NCI-H2227 (cell line): ENCODE data around the gene TCEANC2.

Source experiments
- DNase-seq: peaks from one replicate; lab custom pipeline; 2025; ENCODE audit not compliant: unreplicated experiment; lab: John Stamatoyannopoulos, UW

The TCEANC2 gene

DNA sequence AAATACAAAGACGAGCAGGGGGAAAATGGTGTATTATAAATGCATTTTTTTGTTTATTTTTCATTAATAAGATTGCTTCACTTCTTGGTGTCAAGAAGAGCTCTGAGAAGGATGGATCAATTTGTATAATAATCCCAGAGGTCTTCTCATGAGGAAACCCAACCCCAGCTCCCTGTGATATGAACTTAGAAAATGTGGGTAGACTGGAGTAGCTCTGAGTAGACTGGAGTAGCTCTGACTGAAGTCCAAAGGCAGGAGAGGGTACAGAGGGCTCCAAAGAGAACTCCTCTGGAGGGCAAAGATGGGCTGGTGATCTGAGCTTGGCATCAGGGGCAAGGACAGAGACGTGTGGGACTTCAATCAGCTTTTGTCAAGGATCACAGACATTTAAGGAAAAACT, 78.0 kb downstream of the TCEANC2 start:
- DNase-seq, result no peak

DNA sequence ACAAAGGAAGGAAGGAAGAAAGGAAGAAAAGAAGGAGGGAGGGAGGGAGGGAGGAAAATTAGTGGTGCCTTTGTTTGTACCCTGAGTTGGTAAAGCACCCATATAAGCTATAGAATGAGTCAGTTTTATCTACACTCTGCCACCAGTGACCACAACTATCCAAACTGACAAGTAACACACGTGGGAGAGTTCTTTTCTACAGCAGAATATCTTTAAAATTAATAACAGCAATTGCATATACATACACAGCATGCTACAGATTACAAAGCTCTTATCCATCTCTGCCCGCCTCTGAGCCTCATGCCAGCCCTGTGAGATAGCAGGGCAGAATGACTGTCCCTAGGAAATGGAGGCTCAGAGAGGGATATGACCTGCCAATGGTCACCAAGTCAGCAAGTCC, 79.1 kb downstream of the TCEANC2 start:
- DNase-seq, result no peak

DNA sequence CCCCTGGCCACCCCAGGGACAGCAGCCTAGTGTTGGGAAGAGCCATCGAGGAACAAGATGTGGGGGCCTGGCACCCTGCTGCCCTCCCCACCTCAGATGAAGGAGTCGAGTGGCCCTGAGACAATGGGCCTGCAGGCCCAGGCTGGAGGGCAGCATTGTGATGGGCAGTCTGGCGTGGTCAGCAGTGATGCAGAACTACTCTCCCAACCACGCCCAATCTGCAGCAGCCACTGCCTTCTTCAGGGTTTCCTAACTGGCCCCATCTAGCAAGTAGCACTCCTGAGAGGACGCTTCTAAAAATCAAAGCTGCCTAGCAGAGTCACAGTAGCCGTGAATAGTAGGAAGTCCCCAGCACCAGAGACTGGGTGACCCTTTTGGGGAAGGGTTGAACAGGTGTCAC, 80.9 kb downstream of the TCEANC2 start:
- no peak for DNase-seq

DNA sequence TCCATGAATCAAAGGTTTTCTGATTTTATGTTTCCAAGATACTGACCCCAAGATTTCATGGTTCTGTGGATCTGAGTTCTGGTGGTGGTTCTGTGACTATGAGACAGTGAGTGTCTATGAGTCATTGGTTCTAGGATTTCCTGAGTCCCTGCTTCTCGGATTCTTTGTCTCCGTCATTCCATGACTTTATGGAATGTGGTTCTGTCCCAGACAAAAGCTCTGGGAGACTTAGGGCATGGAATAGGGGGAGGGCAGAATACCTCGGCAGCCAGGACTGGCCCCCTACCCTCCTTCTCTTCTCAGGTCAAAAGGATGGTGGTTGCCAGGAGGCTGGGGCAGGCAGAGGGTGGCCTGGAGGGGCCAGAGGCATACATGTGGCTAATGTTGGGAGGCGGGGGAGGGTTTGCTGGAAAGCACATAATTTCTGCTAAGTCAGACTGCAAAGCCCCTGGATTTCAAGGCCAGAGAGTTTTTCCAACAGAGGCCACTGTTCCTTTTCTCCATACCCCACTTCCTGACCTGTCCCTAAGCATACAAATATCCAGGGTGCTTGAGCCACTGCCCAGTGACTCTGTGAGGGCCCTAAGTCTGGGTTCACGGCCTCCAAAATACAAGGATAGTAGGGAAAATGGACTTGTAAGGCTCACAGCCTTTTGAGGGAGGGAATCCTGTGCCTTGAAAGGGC, 82.2 kb downstream of the TCEANC2 start:
- no peak for DNase-seq

DNA sequence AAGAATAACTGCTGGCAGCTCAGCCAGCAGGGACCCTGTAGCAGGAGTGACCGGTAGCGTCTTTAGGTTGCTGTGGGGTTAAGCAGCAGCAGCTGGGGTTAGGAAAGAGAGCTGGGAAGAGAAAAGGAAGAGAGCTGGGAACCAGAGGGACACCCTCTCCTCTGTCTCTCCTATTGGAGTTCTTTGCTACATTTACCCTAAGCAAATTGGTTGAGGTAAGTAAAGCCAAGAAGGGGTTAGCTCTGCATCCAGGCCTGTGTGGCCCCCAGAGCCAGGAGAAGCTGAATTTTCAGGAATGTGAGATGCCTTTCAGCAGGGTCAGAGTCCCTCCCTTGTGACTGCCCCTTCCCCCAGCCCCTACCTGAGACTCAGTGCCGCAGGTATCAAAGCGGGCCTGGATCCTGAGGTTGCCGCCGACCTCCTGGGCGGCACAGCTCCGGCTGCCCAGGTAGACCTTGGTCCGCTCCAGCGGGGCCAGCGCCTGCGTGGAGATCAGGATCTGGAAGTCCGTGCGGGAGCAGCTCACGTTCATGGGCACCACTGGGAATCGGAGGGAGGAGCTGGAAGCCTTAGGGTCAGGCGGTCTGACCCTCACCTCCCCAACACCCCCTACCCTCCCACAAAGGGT, 83.0 kb downstream of the TCEANC2 start:
- DNase-seq, result no peak

DNA sequence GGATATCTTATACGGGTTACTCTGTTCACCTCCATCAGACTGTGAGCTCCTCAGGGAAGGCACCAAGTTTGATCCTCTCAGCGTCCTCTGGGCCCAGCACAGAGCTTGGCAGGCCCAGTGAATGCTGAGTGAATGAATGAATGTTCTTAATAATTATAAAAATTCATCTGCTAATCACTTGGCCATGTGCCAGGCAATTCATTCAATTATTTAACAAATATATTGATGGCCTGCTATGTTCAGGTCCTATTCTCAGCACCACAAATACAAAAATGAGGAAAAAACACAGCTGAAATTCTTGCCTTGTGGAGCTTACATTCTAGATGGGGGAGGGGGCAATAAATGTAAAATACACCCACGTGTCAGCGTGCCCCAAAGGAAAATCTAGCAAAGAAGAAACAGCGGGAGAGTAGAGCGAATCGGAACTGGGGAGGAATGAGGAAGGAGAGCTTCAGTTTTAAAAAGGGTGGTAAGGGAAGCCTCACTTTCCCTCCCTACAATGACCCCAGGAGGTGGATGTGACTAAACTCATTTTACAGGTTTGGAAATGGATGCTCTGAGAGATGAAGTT, 83.6 kb downstream of the TCEANC2 start:
- DNase-seq, result no peak

DNA sequence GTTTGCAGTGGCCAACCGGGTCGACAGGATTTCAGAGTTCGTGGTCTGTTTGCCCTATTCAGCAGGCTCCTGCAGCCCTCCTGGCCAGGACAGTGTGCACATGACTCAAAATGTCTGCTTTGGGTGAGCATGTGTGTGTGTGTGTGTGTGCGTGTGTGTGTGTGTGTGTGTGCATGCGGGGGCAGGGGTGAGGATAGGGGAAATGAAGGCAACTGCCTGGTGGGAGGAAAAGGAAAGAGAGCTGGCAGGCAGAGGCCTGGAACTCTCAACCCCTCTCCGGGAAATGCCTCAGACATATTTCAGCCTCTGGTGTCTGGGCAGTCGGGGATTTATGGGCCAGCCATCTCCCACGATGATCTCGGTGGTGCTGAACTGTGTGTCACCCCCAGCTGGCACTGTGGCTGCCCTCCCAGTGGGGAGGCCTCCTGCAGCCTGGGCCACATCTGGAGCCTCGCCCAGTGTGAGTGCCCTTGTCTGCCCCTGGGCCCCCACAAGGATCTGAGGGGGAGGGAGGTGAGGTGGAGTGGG, 84.2 kb downstream of the TCEANC2 start:
- no peak for DNase-seq

DNA sequence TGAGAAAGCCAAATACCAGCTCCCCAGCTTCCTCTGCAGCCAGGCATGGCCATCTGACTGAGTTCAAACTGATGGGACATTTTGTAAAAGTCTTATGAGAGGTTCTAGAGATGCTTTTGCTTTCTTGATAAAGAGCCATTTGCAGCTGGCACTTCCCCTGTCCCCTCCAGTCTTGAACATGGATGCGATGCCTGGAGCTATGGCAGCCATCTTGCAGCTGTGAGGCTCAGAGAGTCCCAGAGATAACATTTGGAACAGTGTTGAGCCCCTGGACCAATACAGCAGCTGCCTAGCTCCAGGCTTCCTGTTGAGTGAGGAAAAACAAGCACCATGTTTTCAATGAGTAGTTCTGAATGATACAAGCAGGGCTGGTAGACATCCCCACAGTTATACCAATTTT, 85.6 kb downstream of the TCEANC2 start:
- DNase-seq, result no peak

DNA sequence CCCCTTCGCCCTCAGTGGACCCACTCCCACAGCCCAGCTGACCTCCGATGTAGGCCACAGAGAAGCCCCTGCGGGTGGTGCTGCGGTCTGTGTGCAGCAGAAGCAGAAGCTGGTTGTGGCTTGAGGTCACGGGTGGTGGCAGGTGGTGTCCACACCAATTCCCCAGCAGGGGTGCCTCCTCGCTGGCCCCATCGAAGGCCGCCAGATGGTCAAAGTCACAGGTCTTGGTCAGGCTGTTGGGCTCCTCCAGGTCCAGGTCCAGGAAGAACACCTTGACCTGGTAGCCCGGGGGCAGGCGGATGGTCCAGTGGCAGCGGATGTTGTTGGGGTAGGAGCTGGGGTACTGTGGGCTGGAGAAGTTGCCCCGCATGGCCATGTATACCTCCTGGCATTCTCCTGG, 86.3 kb downstream of the TCEANC2 start:
- no peak for DNase-seq

DNA sequence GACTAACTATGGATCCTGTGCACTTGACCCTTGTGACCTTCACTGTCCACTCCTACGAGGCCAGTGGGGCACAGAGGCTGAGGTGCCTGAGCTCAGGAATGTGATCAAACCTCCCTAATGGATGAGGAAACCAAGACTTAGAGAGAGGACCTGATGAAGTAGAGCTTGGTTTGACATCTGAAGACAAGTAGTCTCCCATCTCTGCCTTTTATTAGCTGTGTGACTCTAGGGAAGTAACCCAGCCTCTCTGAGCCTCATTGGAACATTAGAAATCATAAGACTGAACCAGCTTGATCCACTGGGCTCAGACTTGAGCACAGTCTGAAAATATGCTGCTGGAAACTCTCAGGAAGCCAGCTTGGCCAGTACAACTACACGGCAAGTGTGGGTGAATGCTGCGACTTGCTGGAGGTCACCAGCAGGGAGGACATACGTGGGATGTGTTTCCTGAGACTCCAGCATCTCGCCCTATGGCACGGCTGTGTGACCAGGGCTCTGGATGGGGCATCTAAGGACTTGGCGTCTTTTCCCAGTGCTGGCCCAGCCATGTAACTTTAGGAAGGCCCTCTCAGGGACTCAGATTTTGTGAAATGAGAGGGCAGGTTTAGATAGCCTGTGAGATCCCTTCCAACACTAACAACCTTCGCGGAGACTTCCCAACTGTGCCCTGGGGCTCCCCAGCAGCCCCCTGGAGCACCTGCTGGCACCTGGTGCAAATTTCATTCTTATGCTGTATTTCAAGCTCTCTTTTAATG, 88.9 kb downstream of the TCEANC2 start:
- DNase-seq, result no peak

DNA sequence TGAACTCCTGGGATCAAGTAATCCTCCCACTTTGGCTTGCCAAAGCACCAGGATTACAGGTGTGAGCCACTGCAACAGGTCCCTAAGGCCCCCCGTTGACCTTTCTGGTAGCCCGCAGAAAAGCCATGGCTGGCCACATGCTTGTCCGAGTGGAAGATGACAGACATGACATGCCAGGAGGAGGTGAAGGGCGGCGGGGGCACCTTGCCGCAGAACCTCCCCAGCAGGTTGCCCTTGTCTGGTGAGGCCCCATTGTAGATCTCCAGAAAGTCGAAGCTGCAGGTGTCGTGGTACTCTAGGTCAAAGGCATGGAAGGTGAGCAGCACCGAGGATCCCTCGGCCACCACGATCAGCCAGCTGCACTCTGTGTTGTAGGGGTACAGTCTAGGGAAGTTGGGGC, 91.0 kb downstream of the TCEANC2 start:
- no peak for DNase-seq

DNA sequence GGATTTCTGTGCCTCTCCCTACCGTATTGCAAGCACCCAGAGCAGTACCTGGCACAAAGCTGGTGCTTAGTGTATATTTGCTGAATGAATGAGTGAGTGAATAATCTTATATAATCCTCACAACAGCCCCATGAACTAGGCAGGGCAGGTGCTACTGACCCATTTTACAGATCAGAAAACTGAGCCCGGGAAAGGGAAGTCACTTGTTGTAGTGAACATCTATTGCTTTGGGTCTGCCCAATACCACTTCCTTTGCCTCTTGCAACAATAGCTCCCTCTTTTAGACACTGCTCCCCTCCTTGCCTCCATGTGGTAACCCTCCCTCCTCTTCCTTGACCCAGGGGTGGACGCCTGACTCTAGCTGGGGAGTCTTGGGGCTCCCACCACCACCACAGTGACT, 96.3 kb downstream of the TCEANC2 start:
- DNase-seq, result no peak

DNA sequence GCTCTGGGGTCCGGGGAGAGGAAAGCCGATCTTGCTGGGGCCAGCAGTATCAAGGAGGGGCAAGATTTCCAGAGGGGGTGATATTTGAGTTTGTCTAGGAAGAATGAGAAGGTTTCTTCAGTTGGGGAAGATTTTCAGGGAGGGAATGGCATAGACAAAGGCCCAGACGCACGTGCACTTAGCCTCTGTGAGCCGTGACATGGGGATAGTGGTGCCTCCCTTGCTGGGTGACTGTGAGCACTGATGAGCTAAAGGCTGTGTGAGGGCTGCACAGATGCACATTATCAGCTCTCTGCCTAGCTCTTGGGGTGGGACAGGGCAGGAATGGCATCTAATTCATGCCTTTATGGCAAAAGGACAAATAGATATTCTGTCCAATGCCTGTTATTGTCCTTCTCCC, 97.6 kb downstream of the TCEANC2 start:
- no peak for DNase-seq

DNA sequence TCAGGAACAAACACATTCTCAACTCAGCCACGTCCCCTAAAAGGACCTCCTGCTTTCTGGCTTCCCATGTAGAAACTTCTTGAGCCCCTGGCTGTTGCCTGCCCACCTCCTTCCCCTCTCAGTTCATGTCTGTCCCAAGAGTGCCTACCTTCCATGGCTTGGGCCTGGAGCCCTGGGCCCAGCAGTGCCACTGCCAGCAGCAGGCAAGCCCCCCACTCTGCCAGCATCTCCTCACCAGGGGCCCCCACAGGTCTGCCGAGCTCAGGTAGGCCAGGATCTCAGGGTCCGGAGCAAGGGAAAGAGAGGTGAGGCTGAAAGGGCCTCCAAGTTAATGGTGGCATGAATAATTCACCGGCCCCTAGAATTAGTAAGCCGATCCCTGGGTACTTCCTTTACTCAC, 99.3 kb downstream of the TCEANC2 start, which contains the start of gene CDCP2:
CDCP2 (minus strand) TSS at position 305 of the 400 bp plus-strand sequence; CDS start at position 227, 78 bp downstream.
- DNase-seq, result no peak

DNA sequence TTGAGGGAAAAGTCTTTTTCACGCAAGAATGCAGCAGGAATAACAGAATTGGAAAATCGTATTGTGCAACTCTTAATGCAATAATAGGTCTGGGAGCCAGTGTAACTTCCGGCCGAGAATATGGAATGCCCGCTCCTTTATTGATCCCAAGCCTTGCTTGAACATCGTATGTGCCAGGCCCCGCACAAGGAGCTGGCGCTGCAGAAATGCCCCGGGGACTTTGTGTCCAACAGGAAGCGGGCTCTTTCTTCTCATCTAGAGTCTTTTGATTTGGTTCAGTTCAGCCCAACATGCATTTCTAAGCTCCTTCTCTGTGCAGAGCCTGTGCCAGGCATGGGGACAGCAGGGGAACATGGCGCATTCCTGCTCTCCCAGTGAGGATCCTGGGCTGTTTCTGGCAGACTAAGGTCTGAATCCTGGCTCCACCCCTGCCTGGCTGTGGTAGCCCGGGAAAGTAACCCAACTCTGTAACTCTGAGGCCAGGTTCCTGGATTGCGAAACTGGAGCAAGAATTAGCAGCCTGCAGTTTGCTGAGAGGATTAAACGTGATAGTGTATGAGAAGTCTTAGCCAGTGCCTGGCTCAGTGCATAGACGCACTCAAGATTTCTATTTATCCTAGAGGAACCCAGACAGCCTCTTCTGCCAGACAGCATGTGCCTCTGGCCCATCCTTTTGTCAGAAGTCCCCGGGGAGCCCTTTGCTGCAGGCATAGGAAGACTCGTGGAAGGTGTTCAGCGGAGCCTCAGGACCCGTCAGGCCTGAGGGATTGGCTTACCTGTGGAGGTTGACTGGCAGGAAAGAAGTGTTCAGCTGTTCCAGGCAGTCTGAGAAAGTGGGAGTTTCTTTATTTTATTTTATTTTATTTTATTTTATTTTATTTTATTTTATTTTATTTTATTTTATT, 100.4 kb downstream of the TCEANC2 start:
- DNase-seq, result no peak
